ENCODE measurements around the gene CDK12. TPM values are rescaled to one million over a fixed set of nuclear protein-coding genes. Genes with fewer than 3 reads are reported as not detected.

Gene CDK12
- total and polyA plus RNA-seq, 2 experiments from 2014 or later, result 20.9 to 55.3 TPM

DNA sequence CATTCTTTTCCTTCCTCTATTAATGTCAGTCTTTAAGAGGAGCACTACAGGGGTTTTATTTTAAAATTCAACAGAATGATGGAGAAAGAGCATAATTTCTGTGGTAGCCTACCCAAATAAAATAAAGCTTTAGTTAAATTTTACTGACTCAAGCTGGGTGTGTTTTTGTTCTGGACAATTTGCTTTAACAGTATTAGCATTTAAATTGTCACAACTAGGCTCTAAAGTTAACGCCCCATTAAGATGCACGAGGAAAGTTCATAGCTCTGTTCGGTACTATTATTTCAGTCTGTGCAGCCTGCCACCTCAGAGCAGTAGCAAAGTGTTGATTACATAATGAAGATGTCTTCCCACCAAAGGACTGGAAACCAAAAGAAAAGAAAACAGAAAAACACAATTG lies 52.0 kb downstream of the CDK12 start:
- ATAC-seq, result no peak
- Mint-ChIP-seq H3K36me3 (ENCODE audit: low read depth) (peaks cover 97% of the 10 kb centered on the region), H3K4me1 (no peaks in the 10 kb centered on the region), H3K27ac (0 out of 2 replicates have a peak overlapping the region, but pooled peaks have one; percentile 23), H3K9me3 (0 out of 3 replicates have a peak, but pooled peaks cover 4% of the 10 kb centered on the region), H3K4me3 (no peak overlapping the region), H3K27me3 (ENCODE audit: insufficient read depth, low read depth, poor library complexity) (peaks cover 2% of the 10 kb centered on the region)
- Histone ChIP-seq H3K36me3 (ENCODE audit: insufficient read depth) (peaks cover 52% of the 10 kb centered on the region), H2AFZ (no peak overlapping the region), H3K27me3 (ENCODE audit: insufficient read depth) (no peaks in the 10 kb centered on the region), H3K4me2 (no peak overlapping the region), H3K4me3 (no peak overlapping the region), H3K27ac (ENCODE audit: low read depth) (no peak overlapping the region), H4K20me1 (replicated peaks; ENCODE audit: insufficient read depth) (0 out of 2 replicates have a peak, but pooled peaks cover 4% of the 10 kb centered on the region), H3K9me2 (ENCODE audit: insufficient read depth) (no peaks in the 10 kb centered on the region), H3K79me2 (replicated peaks; ENCODE audit: insufficient read depth) (no peaks in the 10 kb centered on the region; the same call in 1 of the 2 replicates), H3K4me1 (ENCODE audit: insufficient read depth) (no peaks in the 10 kb centered on the region), H3F3A (replicated peaks; ENCODE audit: low read depth) (no peaks in the 10 kb centered on the region)
- TF ChIP-seq EZH2 (IDR thresholded peaks at IDR 0.05; ENCODE audit: low read depth, unreplicated experiment) (no peak), ZNF462 (CRISPR knock-in tag; IDR thresholded peaks at IDR 0.05) (no peak), EZH2phosphoT487 (IDR thresholded peaks at IDR 0.05; ENCODE audit: unreplicated experiment) (no peak), CREB1 (CRISPR knock-in tag; IDR thresholded peaks at IDR 0.05; ENCODE audit: low read depth) (no peak), ZNF114 (CRISPR knock-in tag; IDR thresholded peaks at IDR 0.05) (no peak), STAT1 (IDR thresholded peaks at IDR 0.05; ENCODE audit: unreplicated experiment) (no peak), JUNB (IDR thresholded peaks at IDR 0.05; ENCODE audit: unreplicated experiment) (no peak), ZNF331 (CRISPR knock-in tag; IDR thresholded peaks at IDR 0.05; ENCODE audit: low read depth) (no peak)
- TF ChIP-seq, protein P1, sequence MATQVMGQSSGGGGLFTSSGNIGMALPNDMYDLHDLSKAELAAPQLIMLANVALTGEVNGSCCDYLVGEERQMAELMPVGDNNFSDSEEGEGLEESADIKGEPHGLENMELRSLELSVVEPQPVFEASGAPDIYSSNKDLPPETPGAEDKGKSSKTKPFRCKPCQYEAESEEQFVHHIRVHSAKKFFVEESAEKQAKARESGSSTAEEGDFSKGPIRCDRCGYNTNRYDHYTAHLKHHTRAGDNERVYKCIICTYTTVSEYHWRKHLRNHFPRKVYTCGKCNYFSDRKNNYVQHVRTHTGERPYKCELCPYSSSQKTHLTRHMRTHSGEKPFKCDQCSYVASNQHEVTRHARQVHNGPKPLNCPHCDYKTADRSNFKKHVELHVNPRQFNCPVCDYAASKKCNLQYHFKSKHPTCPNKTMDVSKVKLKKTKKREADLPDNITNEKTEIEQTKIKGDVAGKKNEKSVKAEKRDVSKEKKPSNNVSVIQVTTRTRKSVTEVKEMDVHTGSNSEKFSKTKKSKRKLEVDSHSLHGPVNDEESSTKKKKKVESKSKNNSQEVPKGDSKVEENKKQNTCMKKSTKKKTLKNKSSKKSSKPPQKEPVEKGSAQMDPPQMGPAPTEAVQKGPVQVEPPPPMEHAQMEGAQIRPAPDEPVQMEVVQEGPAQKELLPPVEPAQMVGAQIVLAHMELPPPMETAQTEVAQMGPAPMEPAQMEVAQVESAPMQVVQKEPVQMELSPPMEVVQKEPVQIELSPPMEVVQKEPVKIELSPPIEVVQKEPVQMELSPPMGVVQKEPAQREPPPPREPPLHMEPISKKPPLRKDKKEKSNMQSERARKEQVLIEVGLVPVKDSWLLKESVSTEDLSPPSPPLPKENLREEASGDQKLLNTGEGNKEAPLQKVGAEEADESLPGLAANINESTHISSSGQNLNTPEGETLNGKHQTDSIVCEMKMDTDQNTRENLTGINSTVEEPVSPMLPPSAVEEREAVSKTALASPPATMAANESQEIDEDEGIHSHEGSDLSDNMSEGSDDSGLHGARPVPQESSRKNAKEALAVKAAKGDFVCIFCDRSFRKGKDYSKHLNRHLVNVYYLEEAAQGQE (IDR thresholded peaks at IDR 0.05; ENCODE audit: unreplicated experiment), result no peak
- no peak for DNase-seq (ENCODE audit: low spot score)
